HepG2 (cell line): ENCODE measurements around the gene ZNF446. TPM values are rescaled to one million over a fixed set of nuclear protein-coding genes. Genes with fewer than 3 reads are reported as not detected.
A peak's percentile ranks its signal among the peaks of the same experiment; 100 is the strongest.

Experiments
- CSRNP1 ChIP-seq: sonication (generic); formaldehyde crosslinking; IDR thresholded peaks from 2 replicates; pipeline ENCODE4 v1.8.1; 2023; ENCODE audit warnings: mild to moderate bottlenecking, missing genetic modification reagents
- MEF2D ChIP-seq: sonication (generic); formaldehyde crosslinking; IDR thresholded peaks from 2 replicates; pipeline ENCODE4 v1.5.1; 2020; ENCODE audit warnings: mild to moderate bottlenecking, missing genetic modification reagents
- MIER2 ChIP-seq: IDR thresholded peaks from 2 replicates; pipeline ENCODE4 v1.6.1; 2016; ENCODE audit warnings: missing biosample characterization, missing genetic modification reagents
- MLXIP ChIP-seq: sonication (generic); formaldehyde crosslinking; IDR thresholded peaks from 2 replicates; pipeline ENCODE4 v1.9.0; 2021; ENCODE audit warnings: missing genetic modification reagents, borderline replicate concordance
- NR2C2 ChIP-seq: sonication (generic); formaldehyde crosslinking; IDR thresholded peaks from 2 replicates; pipeline ENCODE4 v1.4.0; 2020; ENCODE audit warnings: missing genetic modification reagents, mild to moderate bottlenecking, moderate library complexity, borderline replicate concordance
- ZBTB37 ChIP-seq: sonication (generic); formaldehyde crosslinking; IDR thresholded peaks from 2 replicates; pipeline ENCODE4 v1.4.0; 2020; ENCODE audit warnings: mild to moderate bottlenecking, missing genetic modification reagents
- ZBTB49 ChIP-seq: sonication (generic); formaldehyde crosslinking; IDR thresholded peaks from 2 replicates; pipeline ENCODE4 v1.4.0; 2020; ENCODE audit warnings: missing genetic modification reagents, borderline replicate concordance
- ZNF124 ChIP-seq: sonication (generic); formaldehyde crosslinking; IDR thresholded peaks from 2 replicates; pipeline ENCODE4 v1.4.0; 2020; ENCODE audit warnings: missing genetic modification reagents
- ZNF383 ChIP-seq: sonication (generic); formaldehyde crosslinking; IDR thresholded peaks from 2 replicates; pipeline ENCODE4 v1.4.0; 2020; ENCODE audit warnings: missing genetic modification reagents, mild to moderate bottlenecking, borderline replicate concordance
- ZNF484 ChIP-seq: sonication (generic); formaldehyde crosslinking; IDR thresholded peaks from 2 replicates; pipeline ENCODE4 v1.5.1; 2020; ENCODE audit warnings: mild to moderate bottlenecking, low read depth, missing genetic modification reagents, borderline replicate concordance
- ZNF530 ChIP-seq: sonication (generic); formaldehyde crosslinking; IDR thresholded peaks from 2 replicates; pipeline ENCODE4 v1.5.0; 2020; ENCODE audit warnings: low read depth, mild to moderate bottlenecking, missing genetic modification reagents
- ZNF576 ChIP-seq: sonication (generic); formaldehyde crosslinking; IDR thresholded peaks from 2 replicates; pipeline ENCODE4 v1.4.0; 2020; ENCODE audit warnings: mild to moderate bottlenecking, missing genetic modification reagents
- polyA plus RNA-seq, 8 experiments: library from polyadenylated mRNA; depleted of rRNA in 3 of 8; stranded (reverse) in 7 of 8; unstranded in 1 of 8; fragments of >200 nt; fragmentation: Illumina TruSeq in 4 of 8; extraction: Trizol in 4 of 8; gene quantifications; 2 replicates each; pipeline versions ENCODE4 v1.2.1 to v1.2.3, GENCODE V29; 2011 to 2016; ENCODE audit warnings: low read depth in 4 of 8, missing spikeins in 1 of 8, mixed read lengths in 1 of 8; ENCODE audit not compliant: insufficient read depth in 1 of 8
- total RNA-seq, 5 experiments: library from RNA; depleted of rRNA; stranded (reverse); fragments of >200 nt; fragmentation: Illumina TruSeq; extraction: Trizol; gene quantifications; 2 replicates each; pipeline ENCODE4 v1.2.3, GENCODE V29; 2016; ENCODE audit warnings: low read depth in 1 of 5
- TF ChIP-seq, protein P1 (sequence below): sonication (generic); formaldehyde crosslinking; conservative IDR thresholded peaks from 2 replicates; pipeline ENCODE4 v1.4.0; 2020; ENCODE audit warnings: missing genetic modification reagents
- TF ChIP-seq, protein P2 (sequence below): IDR thresholded peaks from 2 replicates; pipeline ENCODE4 v1.6.1; 2016; ENCODE audit warnings: low read depth

The ZNF446 gene
- total and polyA plus RNA-seq, 2 of the 13 experiments (the other 11 are each of a cell fraction or from before 2014, with no cell fraction given), result 3.0 to 3.6 TPM

DNA sequence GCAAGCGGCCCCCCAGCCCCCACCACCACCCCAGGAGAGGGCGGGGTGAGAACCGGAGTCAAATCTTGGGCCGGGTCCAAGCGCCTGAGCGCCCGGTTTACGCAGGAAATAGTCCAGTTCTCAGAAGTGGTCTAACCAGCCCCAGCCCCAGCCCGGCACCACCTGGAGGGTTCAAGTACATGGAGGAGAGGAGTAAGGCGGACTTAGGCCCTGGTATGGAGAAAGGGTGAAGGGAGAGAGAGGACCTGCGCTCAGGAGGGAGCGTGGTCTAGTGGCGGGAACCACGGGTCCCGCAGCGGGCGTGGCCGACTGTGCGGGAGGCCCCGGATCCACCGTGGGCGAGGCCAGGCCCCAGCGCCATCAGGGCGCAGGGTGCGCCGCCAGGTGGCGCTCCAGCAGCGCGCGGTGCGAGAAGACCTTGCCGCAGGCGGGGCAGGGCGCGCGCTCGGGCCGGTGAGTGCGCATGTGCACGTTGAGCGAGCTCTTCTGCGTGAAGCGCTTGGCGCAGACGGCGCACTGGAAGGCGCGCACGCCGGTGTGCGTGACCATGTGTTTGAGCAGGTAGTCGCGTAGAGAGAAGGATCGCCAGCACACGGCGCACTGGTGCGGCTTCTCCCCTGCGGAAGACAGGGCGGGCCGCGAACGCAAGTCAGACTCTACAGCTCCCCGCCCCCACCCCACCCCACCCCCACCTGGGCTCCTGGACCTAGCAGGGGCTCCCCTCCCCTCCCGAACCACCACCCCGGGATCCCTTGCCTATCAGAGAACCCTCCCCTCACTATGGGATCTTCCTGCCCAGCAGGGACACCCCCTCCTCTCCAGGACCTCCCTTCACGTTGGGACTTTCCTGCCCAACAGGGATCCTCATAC lies 37.8 kb downstream of the ZNF446 start (continued):
- no peak for TF ChIP-seq ZNF530
- no peak for TF ChIP-seq ZNF383 (CRISPR knock-in tag)
- peak; percentile 52; the same call in 1 of the 2 replicates for TF ChIP-seq NR2C2 (CRISPR knock-in tag)
- TF ChIP-seq CSRNP1 (CRISPR knock-in tag), result peak; percentile 69; the same call in 1 of the 2 replicates
- no peak for TF ChIP-seq ZBTB37 (CRISPR knock-in tag)
- no peak; the same call in 1 of the 2 replicates for TF ChIP-seq ZNF484 (CRISPR knock-in tag)
- TF ChIP-seq MEF2D (CRISPR knock-in tag), result no peak
- TF ChIP-seq, protein P1, sequence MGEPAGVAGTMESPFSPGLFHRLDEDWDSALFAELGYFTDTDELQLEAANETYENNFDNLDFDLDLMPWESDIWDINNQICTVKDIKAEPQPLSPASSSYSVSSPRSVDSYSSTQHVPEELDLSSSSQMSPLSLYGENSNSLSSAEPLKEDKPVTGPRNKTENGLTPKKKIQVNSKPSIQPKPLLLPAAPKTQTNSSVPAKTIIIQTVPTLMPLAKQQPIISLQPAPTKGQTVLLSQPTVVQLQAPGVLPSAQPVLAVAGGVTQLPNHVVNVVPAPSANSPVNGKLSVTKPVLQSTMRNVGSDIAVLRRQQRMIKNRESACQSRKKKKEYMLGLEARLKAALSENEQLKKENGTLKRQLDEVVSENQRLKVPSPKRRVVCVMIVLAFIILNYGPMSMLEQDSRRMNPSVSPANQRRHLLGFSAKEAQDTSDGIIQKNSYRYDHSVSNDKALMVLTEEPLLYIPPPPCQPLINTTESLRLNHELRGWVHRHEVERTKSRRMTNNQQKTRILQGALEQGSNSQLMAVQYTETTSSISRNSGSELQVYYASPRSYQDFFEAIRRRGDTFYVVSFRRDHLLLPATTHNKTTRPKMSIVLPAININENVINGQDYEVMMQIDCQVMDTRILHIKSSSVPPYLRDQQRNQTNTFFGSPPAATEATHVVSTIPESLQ (CRISPR knock-in tag), result no peak
- 0 out of 2 replicates have a peak, but pooled peaks have one; percentile 17 for TF ChIP-seq ZBTB49
- TF ChIP-seq ZNF124 (CRISPR knock-in tag), result no peak
- no peak for TF ChIP-seq ZNF576 (CRISPR knock-in tag)
- peak; percentile 44; the same call in 1 of the 2 replicates for TF ChIP-seq MIER2
- TF ChIP-seq, protein P2, sequence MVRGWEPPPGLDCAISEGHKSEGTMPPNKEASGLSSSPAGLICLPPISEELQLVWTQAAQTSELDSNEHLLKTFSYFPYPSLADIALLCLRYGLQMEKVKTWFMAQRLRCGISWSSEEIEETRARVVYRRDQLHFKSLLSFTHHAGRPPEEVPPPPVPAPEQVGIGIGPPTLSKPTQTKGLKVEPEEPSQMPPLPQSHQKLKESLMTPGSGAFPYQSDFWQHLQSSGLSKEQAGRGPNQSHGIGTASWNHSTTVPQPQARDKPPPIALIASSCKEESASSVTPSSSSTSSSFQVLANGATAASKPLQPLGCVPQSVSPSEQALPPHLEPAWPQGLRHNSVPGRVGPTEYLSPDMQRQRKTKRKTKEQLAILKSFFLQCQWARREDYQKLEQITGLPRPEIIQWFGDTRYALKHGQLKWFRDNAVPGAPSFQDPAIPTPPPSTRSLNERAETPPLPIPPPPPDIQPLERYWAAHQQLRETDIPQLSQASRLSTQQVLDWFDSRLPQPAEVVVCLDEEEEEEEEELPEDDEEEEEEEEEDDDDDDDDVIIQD (CRISPR knock-in tag), result peak; percentile 64; the same call in 1 of the 2 replicates
- TF ChIP-seq MLXIP (CRISPR knock-in tag), result no peak
